RWPE2 (cell line): ENCODE data around the gene SPIRE1.

Source experiments
- ATAC-seq: fragments of 200-7000 bp; cut with Tn5 transposase; 3 replicates; pipeline ENCODE4 v1.9.1; 2021; ENCODE audit warnings: low read depth
- DNase-seq: peaks from one replicate; pipeline ENCODE4 v3.0.0-alpha.2; 2020; ENCODE audit warnings: low spot score
- H3K27ac ChIP-seq: fragments of 450-650 bp; 2 replicates; pipeline ENCODE4 v1.5.1; 2017; ENCODE audit warnings: mild to moderate bottlenecking; ENCODE audit not compliant: poor library complexity, severe bottlenecking
- H3K27me3 ChIP-seq: fragments of 250-450 bp; sonication (Bioruptor Pico); 2 replicates; pipeline ENCODE4 v1.5.1; 2021; ENCODE audit warnings: mild to moderate bottlenecking, moderate library complexity; ENCODE audit not compliant: insufficient read depth, poor library complexity, severe bottlenecking
- H3K36me3 ChIP-seq: fragments of 250-450 bp; sonication (Bioruptor Pico); 2 replicates; pipeline ENCODE4 v1.5.1; 2020; ENCODE audit warnings: low read depth, mild to moderate bottlenecking, moderate library complexity
- H3K4me1 ChIP-seq: fragments of 250-450 bp; sonication (Bioruptor Pico); 2 replicates; pipeline ENCODE4 v1.5.1; 2021; ENCODE audit warnings: mild to moderate bottlenecking, moderate library complexity; ENCODE audit not compliant: insufficient read depth, poor library complexity, severe bottlenecking
- H3K4me3 ChIP-seq: fragments of 250-450 bp; sonication (Bioruptor Pico); 2 replicates; pipeline ENCODE4 v1.5.1; 2021; ENCODE audit warnings: mild to moderate bottlenecking, moderate library complexity; ENCODE audit not compliant: severe bottlenecking
- H3K9me3 ChIP-seq: fragments of 250-450 bp; sonication (Bioruptor Pico); 2 replicates; pipeline ENCODE4 v1.5.1; 2021; ENCODE audit warnings: mild to moderate bottlenecking, moderate library complexity; ENCODE audit not compliant: severe bottlenecking
- CTCF ChIP-seq: fragments of 450-650 bp; IDR thresholded peaks from one replicate; pipeline ENCODE4 v1.5.1; 2017; ENCODE audit warnings: mild to moderate bottlenecking, moderate library complexity; ENCODE audit not compliant: poor library complexity, severe bottlenecking

The SPIRE1 gene

GRCh38 chr18:12445554-12445953, 212.4 kb downstream of the SPIRE1 start:
- H3K36me3 ChIP-seq: peaks cover 23% of the 10 kb centered on the region
- no peak for TF ChIP-seq CTCF
- H3K27me3 ChIP-seq: no peaks in the 10 kb centered on the region
- no peak for DNase-seq
- H3K4me1 ChIP-seq: no peaks in the 10 kb centered on the region
- no peak overlapping the region for H3K27ac ChIP-seq
- H3K9me3 ChIP-seq: no peaks in the 10 kb centered on the region
- H3K4me3 ChIP-seq: no peak overlapping the region
- ATAC-seq: no peak

- no peak for ATAC-seq
- no peaks in the 10 kb centered on the region for H3K27me3 ChIP-seq
- H3K27ac ChIP-seq: no peak overlapping the region
- no peaks in the 10 kb centered on the region for H3K4me1 ChIP-seq
- TF ChIP-seq CTCF: no peak
- peaks cover 8% of the 10 kb centered on the region; the same call in 1 of the 2 replicates for H3K36me3 ChIP-seq
- no peak for DNase-seq
- H3K4me3 ChIP-seq: no peak overlapping the region
- no peaks in the 10 kb centered on the region for H3K9me3 ChIP-seq
These were observed 214.4 kb downstream of the SPIRE1 start for GRCh38 chr18:12443551-12443950.

- no peaks in the 10 kb centered on the region for H3K27me3 ChIP-seq
These were observed 215.0 kb downstream of the SPIRE1 start for GRCh38 chr18:12442946-12443345.

GRCh38 chr18:12441475-12442034, 216.4 kb downstream of the SPIRE1 start:
- DNase-seq (no peak), ATAC-seq (no peak)
- H3K36me3 ChIP-seq: no peaks in the 10 kb centered on the region
- H3K27me3 ChIP-seq: no peaks in the 10 kb centered on the region
- TF ChIP-seq CTCF: no peak
- no peak overlapping the region for H3K27ac ChIP-seq
- H3K4me3 ChIP-seq: no peak overlapping the region
- no peaks in the 10 kb centered on the region for H3K4me1 ChIP-seq
- H3K9me3 ChIP-seq: no peaks in the 10 kb centered on the region

More at GRCh38 chr18:12442946-12443345, 215.0 kb downstream of the SPIRE1 start:
- ATAC-seq (no peak), DNase-seq (no peak)
- Histone ChIP-seq H3K27ac (no peak overlapping the region), H3K36me3 (peaks cover 5% of the 10 kb centered on the region; the same call in 1 of the 2 replicates), H3K9me3 (no peaks in the 10 kb centered on the region), H3K4me3 (no peak overlapping the region), H3K4me1 (no peaks in the 10 kb centered on the region)
- no peak for TF ChIP-seq CTCF

GRCh38 chr18:12438257-12438656, 219.7 kb downstream of the SPIRE1 start:
- no peak for ATAC-seq

More at GRCh38 chr18:12438257-12438656, 219.7 kb downstream of the SPIRE1 start:
- H3K4me3 ChIP-seq: no peak overlapping the region
- no peak for DNase-seq
- no peaks in the 10 kb centered on the region for H3K4me1 ChIP-seq
- H3K27ac ChIP-seq: no peak overlapping the region
- H3K9me3 ChIP-seq: no peaks in the 10 kb centered on the region
- TF ChIP-seq CTCF: no peak
- H3K36me3 ChIP-seq: no peaks in the 10 kb centered on the region
- no peaks in the 10 kb centered on the region for H3K27me3 ChIP-seq
